ENCODE measurements around the gene NRCAM.

DNA sequence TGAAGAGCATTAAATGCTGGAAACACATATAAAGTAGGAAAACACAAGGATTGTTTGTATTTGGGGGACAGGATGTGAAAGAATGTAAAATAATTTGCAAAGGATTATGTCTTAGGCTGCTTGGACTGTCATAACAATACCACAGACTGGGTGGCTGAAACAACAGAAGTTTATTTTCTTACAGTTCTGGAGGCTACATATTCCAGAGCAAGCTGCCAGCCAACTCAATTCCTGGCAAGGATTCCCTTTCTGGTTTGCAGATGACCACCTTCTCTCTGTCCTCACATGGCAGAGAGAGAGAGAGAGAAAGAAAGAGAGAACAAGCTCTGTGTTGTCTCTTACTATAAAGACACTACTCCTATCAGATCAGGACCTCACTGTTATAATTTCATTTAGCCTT, 317.3 kb downstream of the NRCAM start:
- TF ChIP-seq CTCF (IDR thresholded peaks at IDR 0.05; ENCODE audit: insufficient read depth, low read depth, low read length) (no peak), EZH2 (IDR thresholded peaks at IDR 0.05; ENCODE audit: insufficient read depth, low read length) (no peak)
